Stimulated activated CD8-positive, alpha-beta memory T cell treated with anti-CD3 and anti-CD28 coated beads, Interleukin-12 subunit alpha, Interleukin-12 subunit beta, amount 100 ng/mL, for 4 hours (primary cell): ENCODE measurements around the gene ZNF808.
"Not testable (repeated sequence)": the region's sequence is repeated elsewhere in the genome, so short reads cannot be mapped to it uniquely, and the experiment has no call there.

Experiments
- DNase-seq: peaks from one replicate; pipeline ENCODE4 v3.0.0-alpha.2; 2020; ENCODE audit warnings: low read depth

The ZNF808 gene

DNA sequence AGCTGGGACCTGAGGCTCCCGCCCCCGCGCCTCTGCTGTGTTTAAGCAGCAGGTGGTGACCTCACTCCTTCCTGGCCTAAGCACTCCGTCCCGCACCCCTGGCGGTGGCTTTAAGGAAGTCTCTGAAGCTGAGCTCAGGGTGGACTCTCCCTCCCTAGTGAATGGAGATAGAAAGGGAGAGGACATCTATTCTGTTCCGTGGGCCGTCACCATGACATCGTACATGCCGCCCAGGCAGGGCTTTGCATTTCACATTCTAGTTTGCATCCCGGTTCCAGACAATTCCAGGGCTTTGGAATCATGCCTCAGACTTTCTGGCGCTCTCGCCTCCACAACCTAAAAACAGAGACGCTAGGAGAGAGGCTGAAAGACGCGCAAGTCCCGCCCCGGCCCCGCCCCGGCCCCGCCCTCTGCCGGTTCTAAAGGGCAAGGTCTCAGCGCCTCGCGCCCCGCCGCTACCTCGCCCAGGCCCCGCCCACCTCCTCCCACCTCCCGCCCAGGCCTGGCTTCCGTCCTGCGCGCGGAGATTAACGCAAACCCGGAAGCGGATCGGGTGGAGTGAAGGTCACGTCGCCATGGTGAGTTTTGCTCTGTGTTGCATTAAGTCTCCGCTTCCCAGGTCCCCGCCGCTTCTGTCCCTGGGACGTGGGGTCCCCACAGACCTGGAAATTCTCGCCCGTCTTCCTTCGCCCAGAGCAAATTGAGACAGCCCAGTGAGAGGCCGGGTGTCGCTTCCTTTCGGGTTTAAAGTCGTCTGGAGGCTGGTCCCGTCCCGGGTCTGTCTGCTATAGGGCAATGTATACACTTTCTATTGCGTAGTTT is at the start of gene ZNF808:
TSS of gene ZNF808 (plus strand) at position 535 of the 822 bp plus-strand sequence. CDS start 15,617 bp downstream, outside the sequence.
- DNase-seq: peak; percentile 97

DNA sequence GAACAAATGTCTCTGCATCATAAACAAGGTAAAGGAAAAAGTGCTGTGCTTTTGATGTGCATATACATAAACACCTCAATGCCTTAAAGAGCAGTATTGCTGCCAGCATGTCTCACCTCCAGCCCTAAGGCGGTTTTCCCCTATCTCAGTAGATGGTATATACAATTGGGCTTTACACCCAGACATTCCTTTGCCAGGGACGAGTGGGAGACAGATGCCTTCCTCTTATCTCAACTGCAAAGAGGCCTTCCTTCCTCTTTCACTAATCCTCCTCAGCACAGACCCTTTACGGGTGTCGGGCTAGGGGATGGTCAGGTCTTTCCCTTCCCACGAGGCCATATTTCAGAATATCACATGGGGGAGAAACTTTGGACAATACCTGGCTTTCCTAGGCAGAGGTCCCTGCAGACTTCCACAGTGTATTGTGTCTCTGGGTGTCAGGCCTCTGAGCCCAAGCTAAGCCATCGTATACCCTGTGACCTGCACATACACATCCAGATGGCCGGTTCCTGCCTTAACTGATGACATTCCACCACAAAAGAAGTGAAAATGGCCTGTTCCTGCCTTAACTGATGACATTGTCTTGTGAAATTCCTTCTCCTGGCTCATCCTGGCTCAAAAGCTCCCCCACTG is 43.2 kb upstream of the ZNF808 start:
- not testable (repeated sequence) for DNase-seq

DNA sequence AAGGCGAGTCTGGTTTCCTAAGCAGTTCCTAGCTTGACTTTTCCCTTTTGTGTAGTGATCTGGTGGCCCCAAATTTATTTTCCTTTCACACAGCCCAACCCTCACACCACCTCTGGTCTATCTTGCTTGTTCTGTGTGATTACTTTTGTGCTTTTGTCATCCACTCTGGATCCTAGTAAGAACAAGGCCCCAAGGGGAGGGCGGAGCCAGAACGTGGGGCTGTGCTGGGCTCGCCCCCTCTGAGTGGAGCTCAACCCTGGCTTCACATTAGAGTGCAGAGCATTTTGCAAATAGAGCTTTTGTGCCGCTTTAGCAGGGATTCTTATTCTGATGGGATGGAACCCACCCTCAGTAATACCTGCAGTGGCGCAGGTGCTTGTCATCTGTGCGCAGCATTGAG is 42.4 kb upstream of the ZNF808 start:
- not testable (repeated sequence) for DNase-seq

DNA sequence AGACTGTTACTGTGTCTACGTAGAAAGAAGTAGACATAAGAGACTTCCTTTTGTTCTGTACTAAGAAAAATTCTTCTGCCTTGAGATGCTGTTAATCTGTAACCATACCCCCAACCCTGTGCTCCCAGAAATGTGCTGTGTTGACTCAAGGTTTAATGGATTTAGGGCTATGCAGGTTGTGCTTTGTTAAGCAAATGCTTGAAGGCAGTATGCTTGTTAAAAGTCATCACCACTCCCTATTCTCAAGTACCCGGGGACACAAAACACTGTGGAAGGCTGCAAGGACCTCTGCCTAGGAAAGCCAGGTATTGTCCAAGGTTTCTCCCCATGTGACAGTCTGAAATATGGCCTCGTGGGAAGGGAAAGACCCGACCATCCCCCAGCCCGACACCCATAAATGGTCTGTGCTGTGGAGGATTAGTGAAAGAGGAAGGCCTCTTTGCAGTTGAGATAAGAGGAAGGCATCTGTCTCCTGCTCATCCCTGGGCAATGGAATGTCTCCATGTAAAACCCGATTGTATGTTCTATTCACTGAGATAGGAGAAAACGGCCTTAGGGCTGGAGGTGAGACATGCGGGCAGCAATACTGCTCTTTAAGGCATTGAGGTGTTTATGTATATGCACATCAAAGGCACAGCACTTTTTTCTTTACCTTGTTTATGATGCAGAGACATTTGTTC is 41.8 kb upstream of the ZNF808 start:
- not testable (repeated sequence) for DNase-seq

DNA sequence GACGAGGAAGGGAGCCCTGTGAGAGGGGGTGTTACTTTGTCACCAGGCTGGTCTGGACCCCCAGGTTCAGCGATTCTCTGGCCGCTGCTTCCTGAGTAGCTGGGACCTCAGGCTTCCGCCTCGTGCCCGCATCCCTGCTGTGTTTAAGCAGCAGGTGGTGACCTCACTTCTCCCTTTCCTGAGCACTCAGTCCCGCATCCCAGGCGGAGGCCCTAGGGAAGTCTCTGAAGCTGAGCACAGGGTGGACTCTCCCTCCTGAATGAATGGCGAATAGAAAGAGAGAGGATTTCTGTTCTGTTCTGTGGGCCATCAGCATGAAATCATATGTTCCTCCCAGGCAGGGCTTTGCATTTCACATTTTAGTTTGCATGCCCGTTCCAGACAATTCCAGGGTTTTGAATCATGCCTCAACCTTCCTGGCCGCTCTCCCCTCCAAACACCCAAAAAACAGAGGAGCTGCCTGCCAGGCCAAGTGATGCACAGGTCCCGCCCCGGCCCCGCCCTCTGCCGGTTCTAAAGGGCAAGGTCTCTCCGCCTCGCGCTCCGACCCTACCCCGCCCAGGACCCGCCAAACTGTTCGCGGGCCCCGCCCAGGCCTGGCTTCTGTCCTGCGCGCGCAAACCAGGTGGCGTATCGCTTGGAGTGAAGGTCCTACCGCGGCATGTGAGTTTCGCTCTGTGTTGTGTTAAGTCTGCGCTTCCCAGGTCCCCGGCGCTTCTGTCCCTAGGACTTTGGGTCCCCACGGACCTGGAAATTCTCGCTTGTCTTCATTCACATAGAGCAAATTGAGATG is 35.1 kb upstream of the ZNF808 start:
- no peak for DNase-seq

DNA sequence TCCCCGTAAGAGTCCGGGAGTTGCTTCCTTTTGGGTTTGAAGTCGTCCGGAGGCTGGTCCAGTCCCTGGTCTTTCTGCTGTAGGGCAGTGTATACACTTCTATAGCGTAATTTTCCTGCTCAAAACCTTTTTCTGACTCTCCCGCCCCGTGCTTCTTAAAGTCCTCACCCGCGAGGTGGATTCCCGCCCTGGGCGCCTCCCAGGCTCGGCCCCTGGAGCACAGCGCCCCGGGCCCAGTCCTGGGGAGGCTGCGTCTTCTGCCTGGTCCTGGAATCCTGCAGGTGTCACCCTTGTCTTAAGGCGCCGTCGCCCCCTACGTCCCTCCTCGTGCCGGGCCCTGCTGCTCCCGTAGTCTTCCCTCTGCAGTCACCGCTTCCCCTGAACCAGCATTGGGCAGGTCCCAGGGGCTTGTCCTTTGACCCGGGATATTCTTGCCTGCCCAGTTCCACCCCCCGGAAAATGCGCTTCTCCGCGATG is 34.4 kb upstream of the ZNF808 start:
- DNase-seq: no peak

DNA sequence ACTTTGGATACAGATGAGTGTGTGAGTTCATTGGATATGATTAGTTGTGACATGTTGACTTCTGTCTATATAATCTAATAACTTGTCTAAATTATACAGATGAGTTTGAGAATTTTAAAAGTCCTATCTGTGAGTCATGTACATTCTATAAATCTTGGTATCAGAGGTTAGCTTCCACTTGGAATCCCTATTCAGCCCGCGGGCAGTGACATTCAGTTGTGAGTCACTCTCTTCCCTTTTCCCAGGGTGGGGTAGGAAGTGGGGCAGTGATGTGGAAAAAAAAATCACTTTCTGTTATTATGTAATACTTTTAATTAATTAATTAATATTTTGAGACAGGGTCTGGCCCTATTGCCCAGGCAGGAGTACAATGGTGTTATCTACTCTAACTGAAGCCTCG is 33.0 kb upstream of the ZNF808 start:
- no peak for DNase-seq

DNA sequence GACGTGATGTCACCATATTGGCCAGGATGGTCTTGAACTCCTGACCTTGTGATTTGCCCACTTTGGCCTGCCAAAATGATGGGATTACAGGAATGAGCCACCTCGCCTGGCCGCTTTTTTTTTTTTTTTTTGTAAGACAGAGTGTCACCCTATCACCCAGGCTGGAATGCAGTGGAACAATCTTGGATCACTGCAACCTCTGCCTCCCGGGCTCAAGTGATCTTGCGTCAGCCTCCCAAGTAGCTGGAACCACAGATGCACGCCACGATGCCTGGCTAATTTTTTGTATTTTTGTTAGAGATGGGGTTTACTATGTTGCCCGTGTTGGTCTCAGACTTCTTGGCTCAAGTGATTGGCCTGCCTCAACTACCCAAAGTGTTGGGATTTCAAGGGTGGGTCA is 28.9 kb upstream of the ZNF808 start:
- DNase-seq: no peak

DNA sequence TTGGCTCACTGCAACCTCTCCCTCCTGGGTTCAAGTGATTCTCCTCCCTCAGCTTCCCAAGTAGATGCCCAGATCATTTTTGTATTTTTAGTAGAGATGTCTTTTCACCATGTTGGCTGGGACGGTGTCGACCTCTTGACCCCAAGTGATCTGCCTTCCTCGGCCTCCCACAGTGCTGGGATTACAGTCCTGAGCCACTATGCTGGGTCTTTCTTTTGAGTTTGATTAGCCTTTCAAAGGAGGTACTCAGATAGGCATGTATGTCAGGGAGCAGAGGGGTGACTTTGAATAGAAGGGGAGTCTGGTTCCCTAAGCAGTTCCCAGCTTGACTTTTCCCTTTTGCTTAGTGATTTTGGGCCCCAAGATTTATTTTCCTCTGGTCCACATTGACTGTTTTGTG is 27.0 kb upstream of the ZNF808 start:
- not testable (repeated sequence) for DNase-seq

DNA sequence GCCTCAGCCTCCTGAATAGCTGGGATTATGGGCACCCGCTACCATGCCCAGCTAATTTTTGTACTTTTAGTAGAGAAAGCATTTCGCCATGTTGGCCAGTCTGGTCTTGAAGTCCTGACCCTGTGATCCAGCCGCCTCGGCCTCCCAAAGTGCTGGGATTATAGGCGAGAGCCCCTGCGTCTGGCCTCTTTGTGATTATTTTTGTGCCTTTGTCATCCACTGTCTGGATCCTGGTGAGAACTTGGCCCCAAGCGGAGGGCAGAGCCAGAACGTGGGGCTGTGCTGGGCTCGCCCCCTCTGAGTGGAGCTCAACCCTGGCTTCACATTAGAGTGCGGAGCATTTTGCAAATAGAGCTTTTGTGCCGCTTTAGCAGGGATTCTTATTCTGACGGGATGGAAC is 26.5 kb upstream of the ZNF808 start:
- not testable (repeated sequence) for DNase-seq

DNA sequence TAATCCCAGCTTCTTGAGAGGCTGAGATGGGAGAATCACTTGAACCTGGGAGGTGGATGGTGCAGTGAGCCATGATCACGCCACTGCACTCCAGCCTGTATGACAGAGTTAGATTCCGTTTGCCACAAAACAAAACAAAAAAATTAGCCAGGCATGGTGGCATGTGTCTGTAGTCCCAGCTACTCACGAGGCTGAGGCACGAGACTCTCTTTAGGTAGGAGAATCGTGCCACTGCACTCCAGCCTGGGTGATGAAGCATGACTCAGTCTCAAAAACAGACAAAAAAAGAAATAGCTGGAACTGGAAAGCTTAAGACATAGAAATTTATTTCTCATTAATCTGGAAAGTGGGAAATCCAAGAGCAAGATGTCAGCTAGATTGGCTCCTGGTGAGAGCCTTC is 20.2 kb upstream of the ZNF808 start:
- DNase-seq: no peak

DNA sequence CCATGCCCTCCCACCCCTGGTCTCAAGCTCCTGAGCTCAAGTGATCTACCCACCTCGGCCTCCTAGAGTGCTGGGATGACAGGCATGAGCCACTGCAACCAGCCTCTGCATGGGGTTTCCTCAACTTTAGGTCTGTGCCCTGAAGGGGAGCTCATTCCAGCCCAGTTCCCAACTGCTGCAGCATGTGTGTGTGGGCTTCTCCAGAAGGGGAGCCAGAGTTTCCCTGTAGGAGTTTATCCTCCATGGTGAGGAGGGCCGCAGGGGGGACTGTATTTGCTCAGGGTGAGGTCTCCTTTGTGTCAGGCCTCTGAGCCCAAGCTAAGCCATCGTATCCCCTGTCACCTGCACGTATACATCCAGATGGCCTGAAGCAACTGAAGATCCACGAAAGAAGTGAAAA is 11.3 kb upstream of the ZNF808 start:
- no peak for DNase-seq

DNA sequence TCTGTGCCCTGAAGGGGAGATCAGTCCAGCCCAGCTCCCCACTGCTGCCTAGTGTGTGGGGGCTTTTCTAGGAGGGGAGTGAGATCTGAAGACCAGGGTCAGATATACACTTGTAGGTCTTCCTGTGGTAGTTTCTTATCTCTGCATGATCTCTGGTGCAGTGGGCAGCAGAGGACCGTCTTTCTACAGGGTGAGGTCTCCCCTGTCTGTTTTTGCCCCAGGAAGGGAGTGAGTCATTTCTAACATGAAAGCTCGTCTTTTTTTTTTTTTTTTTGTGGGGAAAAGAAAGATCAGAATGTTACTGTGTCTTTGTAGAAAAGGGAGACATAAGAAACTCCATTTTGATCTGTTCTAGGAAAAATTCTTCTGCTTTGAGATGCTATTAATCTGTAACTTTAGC is 8.8 kb upstream of the ZNF808 start:
- DNase-seq: no peak

DNA sequence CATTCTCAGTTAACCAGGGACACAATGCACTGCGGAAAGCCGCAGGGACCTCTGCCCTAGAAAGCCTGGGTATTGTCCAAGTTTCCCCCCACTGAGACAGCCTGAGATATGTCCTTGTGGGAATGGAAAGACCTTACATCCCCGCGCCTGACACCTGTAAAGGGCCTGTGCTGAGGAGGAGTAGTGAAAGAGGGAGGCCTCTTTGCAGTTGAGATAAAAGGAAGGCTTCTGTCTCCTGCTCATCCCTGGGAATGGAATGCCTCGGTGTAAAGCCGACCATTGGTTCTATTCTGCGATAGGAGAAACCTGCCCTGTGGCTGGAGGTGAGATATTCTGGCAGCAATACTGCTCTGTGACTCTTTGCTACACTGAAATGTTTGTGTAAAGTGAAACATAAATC is 8.3 kb upstream of the ZNF808 start:
- DNase-seq: not testable (repeated sequence)

DNA sequence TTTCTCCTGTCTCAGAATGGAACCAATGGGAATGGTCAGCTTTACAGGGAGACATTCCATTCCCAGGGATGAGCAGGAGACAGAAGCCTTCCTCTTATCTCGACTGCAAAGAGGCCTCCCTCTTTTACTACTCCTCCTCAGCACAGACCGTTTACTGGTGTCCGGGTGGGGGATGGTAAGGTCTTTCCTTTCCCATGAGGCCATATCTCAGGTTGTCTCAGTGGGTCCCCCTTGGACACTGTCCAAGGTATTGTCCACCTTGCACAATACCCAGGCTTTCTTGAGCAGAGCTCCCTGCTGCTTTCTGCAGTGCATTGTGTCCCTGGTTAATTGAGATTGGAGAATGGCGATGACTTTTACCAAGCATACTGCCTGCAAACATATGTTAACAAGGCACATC is 7.5 kb upstream of the ZNF808 start:
- DNase-seq: no peak

DNA sequence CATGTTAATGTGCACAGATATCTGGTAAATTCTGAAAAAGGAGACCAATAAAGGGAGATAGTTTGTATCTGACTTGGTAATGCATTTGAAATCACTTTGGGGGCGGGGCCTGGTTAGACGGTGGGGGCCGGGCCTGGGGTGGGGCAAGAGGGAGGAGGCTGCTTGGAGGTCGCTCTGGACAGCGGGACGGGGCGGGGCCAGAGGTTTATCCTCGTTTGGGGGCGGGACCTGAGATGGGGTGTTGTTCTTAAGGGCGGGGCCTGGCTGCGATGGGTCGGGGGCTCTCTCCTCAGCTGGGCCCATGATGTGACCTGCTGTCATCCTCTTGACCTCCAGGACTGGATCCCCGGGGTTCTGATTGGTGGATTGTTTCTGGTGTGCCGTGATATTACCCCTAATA is 4.9 kb upstream of the ZNF808 start:
- DNase-seq: no peak

DNA sequence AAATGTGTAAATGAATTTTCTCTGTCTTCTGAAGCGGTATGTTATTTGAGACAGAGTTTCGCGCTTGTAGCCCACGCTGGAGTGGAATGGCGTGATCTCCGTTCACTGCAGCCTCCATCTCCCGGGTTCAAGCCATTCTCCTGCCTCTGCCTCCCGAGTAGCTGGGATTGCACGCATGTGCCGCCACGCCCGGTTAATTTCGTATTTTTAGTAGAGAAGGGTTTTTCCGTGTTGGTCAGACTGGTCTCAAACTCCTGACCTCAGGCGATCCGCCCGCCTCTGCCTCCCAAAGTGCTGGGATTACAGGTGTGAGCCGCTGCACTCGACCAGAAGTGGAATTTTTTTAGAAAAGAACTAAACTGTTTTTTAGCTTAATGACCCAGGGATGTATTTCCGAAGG is 3.4 kb upstream of the ZNF808 start:
- DNase-seq: no peak

DNA sequence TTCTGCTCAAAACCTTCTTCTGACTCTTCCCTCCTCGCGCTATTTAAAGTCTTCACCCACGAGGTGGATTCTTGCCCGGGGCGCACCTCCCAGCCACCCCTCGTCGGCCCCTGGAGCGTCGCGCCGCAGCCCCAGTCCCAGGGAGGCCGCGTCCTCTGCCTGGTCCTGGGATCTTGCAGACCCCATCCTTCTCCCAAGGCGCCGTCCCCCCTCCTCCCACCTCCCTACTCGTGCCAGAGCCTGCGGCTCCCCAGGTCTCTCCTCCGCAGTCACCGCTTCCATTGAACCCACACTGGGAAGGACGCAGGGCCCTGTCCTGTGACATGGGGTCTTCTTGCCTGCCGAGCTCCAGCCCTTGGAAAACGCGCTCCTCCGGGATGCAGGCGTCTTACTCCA is 486 bp downstream of the ZNF808 start:
- DNase-seq: no peak

DNA sequence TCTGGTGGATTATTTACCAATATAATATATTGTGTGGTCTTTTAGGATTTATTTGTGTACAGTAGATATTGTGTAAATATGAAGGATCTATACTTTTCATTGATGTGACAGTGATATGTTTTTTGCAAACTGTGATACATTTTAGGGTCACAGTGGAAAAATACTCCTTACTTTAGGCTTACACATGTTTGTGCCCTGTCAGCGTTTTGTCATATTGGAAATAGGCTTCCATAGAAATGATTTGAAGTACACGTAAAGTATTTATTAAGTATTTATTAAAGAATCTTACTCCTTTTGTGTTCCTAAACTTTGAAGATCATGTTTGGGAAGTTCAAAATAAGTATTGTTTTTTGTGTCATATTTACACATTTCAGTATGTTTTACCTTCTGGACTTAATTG is 5.0 kb downstream of the ZNF808 start:
- no peak for DNase-seq

DNA sequence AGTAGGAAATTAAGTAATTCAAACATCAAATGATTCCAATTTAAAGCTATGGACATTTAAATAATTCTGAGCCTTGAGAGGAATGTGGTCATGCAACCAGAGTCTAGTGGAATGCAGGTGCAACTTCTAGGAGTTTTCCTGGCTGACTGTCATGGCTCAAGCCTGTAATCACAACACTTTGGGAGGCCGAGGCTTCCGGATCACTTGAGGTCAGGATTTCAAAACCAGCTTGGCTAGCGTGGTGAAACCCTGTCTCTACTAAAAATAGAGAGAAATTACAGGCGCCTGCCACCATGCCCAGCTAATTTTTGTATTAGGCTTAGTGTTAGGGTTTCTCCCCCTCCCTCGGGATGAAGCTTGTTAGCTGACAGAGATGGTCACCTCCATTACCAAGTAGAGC is 6.4 kb downstream of the ZNF808 start:
- no peak for DNase-seq

DNA sequence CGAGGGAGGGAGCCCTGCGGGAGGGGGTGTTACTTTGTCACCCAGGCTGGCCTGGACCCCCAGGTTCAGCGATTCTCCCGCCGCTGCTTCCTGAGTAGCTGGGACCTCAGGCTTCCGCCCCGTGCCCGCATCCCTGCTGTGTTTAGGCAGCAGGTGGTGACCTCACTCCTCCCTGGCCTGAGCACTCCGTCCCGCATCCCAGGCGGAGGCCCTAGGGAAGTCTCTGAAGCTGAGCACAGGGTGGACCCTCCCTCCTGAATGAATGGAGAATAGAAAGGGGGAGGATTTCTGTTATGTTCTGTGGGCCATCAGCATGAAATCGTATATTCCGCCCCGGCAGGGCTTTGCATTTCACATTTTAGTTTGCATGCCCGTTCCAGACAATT is 7.9 kb downstream of the ZNF808 start:
- DNase-seq: not testable (repeated sequence)

DNA sequence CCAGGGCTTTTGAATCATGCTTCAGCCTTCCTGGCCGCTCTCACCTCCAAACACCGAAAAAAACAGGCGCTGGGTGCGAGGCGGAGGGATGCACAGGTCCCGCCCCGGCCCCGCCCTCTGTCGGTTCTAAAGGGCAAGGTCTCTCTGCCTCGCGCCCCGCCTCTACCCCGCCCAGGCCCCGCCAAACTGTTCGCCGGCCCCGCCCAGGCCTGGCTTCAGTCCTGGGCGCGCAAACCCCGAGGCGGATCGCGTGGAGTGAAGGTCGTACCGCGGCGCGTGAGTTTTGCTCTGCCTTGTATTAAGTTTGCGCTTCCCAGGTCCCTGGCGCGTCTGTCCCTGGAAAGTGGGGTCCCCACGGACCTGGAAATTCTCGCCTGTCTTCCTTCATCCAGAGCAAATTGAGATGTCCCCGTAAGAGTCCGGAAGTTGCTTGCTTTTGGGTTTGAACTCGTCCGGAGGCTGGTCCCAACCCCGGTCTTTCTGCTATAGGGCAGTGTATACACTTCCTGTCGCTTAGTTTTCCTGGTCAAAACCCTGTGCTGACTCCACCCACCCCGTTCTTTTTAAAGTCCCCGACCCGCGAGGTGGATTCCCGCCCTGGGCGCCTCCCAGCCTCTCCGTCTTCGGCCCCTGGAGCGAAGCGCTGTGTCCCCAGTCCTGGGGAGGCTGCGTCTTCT is 8.4 kb downstream of the ZNF808 start:
- DNase-seq: peak; percentile 85
